Body of pancreas (tissue), 4 donors: Measurements from ENCODE around the gene PTPRA. TPM values are rescaled to one million over a fixed set of nuclear protein-coding genes. Genes with fewer than 3 reads are reported as not detected.

Experiments used
- ATAC-seq: fragments of 150-250 bp; one replicate; pipeline ENCODE4 v1.9.1; 2016
- DNase-seq, 4 donors: peaks; one replicate each; pipeline ENCODE4 v3.0.0-alpha.2; 2019
- H3K27ac ChIP-seq, 4 donors: fragments of 200-600 bp; sonication (generic); 1 replicate in 3 of 4; 2 replicates in 1 of 4; pipeline versions ENCODE4 v1.5.1 to v1.6.1; 2016 to 2019; ENCODE audit warnings: mild to moderate bottlenecking in 1 of 4, mixed read lengths in 1 of 4, moderate library complexity in 1 of 4
- H3K27me3 ChIP-seq, 2 donors: fragments of 200-600 bp; sonication (generic); one replicate each; pipeline ENCODE4 v1.6.0; 2016; ENCODE audit warnings: mild to moderate bottlenecking in 1 of 2
- H3K36me3 ChIP-seq, 2 donors: fragments of 200-600 bp; sonication (generic); replicated peaks in 1 of 2; 2 replicates each; pipeline ENCODE4 v1.5.1; 2016; ENCODE audit warnings: low read depth in 2 of 2; ENCODE audit not compliant: insufficient read depth in 1 of 2
- H3K4me1 ChIP-seq: fragments of 200-600 bp; sonication (generic); one replicate; pipeline ENCODE4 v1.6.0; 2016
- H3K4me3 ChIP-seq, 2 donors: fragments of 200-600 bp; sonication (generic); 1 replicate in 1 of 2; 2 replicates in 1 of 2; pipeline ENCODE4 v1.5.1; 2016 to 2019
- H3K9me3 ChIP-seq, 3 donors: fragments of 200-600 bp; sonication (generic); 1 replicate in 2 of 3; 2 replicates in 1 of 3; pipeline ENCODE4 v1.5.1; 2016
- CTCF ChIP-seq, 7 experiments: fragments of 450-650 bp in 4 of 7; fragments of 200-600 bp in 3 of 7; sonication (generic) in 3 of 7; IDR thresholded peaks; one replicate each; pipeline ENCODE4 v1.5.1; 2016 to 2019; ENCODE audit warnings: antibody characterized with exemption in 7 of 7
- POLR2A ChIP-seq, 3 donors: fragments of 450-650 bp; IDR thresholded peaks; one replicate each; pipeline ENCODE4 v1.6.1; 2016; ENCODE audit warnings: antibody characterized with exemption in 3 of 3, mild to moderate bottlenecking in 2 of 3
- WGBS, 2 donors: methylation state at CpG; one replicate each; pipeline ENCODE4 v1.1.5; 2017; 5-methylcytosine and 5-hydroxymethylcytosine counted together
- intact Hi-C: fragments of 100-400 bp; cut with DNase I; formaldehyde crosslinking; loops from one replicate; pipeline ENCODE4 v1.15.1; 2023
- total RNA-seq, 2 donors: library from RNA; depleted of rRNA; stranded (reverse); fragments of >200 nt; gene quantifications; one replicate each; pipeline ENCODE4 v1.1.0, GENCODE V29; 2016

PTPRA gene
- total RNA-seq, 2 donors from 2014 or later, result 22.3 to 24.1 TPM

DNA sequence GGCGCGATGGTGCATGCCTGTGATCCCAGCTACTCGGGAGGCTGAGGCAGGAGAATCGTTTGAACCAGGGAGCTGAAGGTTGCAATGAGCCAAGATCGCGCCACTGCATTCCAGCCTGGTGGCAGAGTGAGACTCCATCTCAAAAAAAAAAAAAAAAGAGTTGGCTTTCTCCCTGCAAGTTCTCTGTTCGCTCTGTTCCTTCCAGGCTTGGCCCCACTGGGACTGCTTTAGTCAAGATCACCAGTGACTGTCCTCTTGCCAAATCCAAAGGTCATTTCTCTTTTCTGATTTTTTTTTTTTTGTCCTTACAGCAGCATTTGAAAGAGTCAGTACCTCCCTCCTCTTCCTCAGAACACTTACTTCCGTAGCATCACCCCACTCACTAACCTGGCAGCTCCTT lies 159.3 kb downstream of the PTPRA start:
- ATAC-seq (no peak), DNase-seq (peak in 1 of 4 donors; percentile 26)
- Histone ChIP-seq H3K36me3 (peaks cover 0 to 23% of the 10 kb centered on the region in 2 donors), H3K27ac (no peak overlapping the region), H3K9me3 (no peaks in the 10 kb centered on the region), H3K4me1 (no peaks in the 10 kb centered on the region), H3K27me3 (no peaks in the 10 kb centered on the region), H3K4me3 (no peak overlapping the region)
- no peak for TF ChIP-seq POLR2A (IDR thresholded peaks at IDR 0.05)
- no peak for TF ChIP-seq CTCF (IDR thresholded peaks at IDR 0.05)
- intact Hi-C loops, result no loop called here
- 85 to 96% methylated on average over 8 of the region's 8 CpGs for WGBS, 2 donors

DNA sequence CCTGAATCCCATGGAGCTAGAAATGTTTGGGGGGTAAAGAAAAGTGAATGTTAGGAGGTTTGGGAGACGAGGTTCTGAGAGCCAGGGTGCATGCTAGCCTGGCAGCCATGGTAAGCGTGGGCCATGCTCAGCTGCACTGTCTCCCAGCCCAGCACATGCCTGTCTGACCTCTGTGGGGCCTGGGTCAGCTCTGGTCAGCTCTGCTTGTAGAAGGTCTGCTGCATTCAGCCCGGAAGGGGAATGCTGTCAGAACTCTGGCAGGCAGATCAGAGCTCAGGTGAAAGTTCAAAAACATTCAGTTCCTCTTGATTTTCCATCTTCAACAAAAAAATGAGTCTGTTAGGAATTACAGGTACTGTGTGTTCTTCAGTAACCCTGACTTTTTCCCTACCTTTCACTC lies 164.4 kb downstream of the PTPRA start:
- intact Hi-C loops, result no loop called here
- no peak for DNase-seq
- 89 to 90% methylated on average over 3 of the region's 3 CpGs for WGBS, 2 donors
- Histone ChIP-seq H3K36me3 (peaks cover 0 to 24% of the 10 kb centered on the region in 2 donors), H3K4me3 (no peak overlapping the region), H3K27me3 (no peaks in the 10 kb centered on the region), H3K9me3 (no peaks in the 10 kb centered on the region), H3K27ac (no peak overlapping the region), H3K4me1 (peaks cover 12% of the 10 kb centered on the region)
- ATAC-seq, result no peak
- TF ChIP-seq CTCF (IDR thresholded peaks at IDR 0.05) (no peak), POLR2A (IDR thresholded peaks at IDR 0.05) (no peak)

DNA sequence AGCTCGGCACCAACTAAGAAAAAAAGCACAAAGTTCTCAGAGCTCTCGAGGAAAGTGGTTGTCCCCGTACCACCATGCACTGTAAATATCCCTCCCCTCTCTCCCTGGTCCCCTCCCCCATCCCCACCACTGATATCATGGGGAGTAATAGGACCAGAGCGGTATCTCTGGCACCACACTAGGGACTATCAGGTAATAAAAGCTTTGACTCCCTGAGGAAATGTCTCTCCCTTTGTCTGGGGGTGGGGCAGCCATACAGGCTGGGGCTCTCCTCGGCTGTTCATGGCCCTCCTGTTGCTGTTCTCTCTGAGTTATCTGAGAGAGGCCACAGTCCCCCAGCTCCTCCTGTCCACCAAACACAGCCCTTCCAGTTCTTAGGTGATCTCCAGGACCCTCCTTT lies 165.2 kb downstream of the PTPRA start:
- H3K27me3 ChIP-seq, result no peaks in the 10 kb centered on the region
- H3K4me3 ChIP-seq, result no peak overlapping the region
- H3K27ac ChIP-seq, result no peak overlapping the region
- 78 to 80% methylated on average over 5 of the region's 5 CpGs for WGBS, 2 donors
- no peaks in the 10 kb centered on the region for H3K9me3 ChIP-seq
- DNase-seq (no peak), ATAC-seq (no peak)
- H3K36me3 ChIP-seq, result peaks cover 0 to 24% of the 10 kb centered on the region in 2 donors
- intact Hi-C loops, result no loop called here
- peaks cover 15% of the 10 kb centered on the region for H3K4me1 ChIP-seq
- TF ChIP-seq CTCF (IDR thresholded peaks at IDR 0.05) (no peak), POLR2A (IDR thresholded peaks at IDR 0.05) (no peak)

DNA sequence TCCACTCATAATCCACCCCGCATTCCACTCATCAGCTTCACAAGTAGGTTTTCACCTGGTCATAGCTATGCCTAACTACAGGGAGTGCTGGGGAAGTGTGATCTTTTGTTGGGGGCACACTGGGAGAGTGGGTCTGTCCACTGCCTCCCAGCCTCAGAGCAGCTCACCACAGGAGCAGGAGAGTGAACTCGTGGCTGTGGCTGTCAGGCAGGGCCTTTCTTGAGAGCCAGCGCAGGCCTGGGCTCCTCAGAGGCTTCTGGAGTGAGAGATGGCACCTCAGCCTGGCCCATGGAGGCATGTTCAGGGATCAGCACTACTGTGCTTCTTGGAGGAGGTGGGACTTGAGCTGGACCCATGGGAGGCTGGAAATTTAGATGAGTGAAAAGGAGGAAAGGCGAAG lies 166.1 kb downstream of the PTPRA start:
- intact Hi-C loops, result no loop called here
- no peak for ATAC-seq
- 90% methylated on average over 4 of the region's 4 CpGs for WGBS, 2 donors
- DNase-seq, result no peak
- peaks cover 15% of the 10 kb centered on the region for H3K4me1 ChIP-seq
- TF ChIP-seq POLR2A (IDR thresholded peaks at IDR 0.05), result no peak
- TF ChIP-seq CTCF (IDR thresholded peaks at IDR 0.05), result no peak
- no peak overlapping the region for H3K27ac ChIP-seq
- no peak overlapping the region for H3K4me3 ChIP-seq
- no peaks in the 10 kb centered on the region for H3K9me3 ChIP-seq
- peaks cover 0 to 24% of the 10 kb centered on the region in 2 donors for H3K36me3 ChIP-seq
- H3K27me3 ChIP-seq, result no peaks in the 10 kb centered on the region

DNA sequence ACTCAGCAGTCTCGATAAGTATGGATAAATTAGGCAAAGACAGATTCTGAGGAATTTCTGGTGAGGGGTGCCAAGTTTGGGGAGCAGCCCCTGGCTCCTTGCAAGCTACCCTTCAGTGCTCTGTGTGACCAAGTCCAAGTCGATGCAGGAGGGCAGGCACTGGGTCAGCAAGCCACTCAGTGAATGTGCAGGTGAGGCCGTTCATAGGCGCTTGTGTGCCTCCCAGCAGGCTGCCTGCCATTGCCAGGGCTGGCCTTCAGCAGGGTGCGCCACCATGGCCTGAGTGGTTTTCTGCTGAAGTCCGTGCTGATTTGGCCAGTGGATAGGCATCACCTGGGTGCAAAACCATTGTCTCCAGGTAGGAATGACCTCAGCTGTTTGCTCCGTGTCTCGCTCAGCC lies 166.8 kb downstream of the PTPRA start:
- no peaks in the 10 kb centered on the region for H3K27me3 ChIP-seq
- ATAC-seq, result no peak
- peaks cover 0 to 24% of the 10 kb centered on the region in 2 donors for H3K36me3 ChIP-seq
- 86 to 91% methylated on average over 7 to 8 of the region's 8 CpGs for WGBS, 2 donors
- TF ChIP-seq POLR2A (IDR thresholded peaks at IDR 0.05) (no peak), CTCF (IDR thresholded peaks at IDR 0.05) (no peak)
- no peak for DNase-seq
- no peak overlapping the region for H3K4me3 ChIP-seq
- H3K9me3 ChIP-seq, result no peaks in the 10 kb centered on the region
- peaks cover 15% of the 10 kb centered on the region for H3K4me1 ChIP-seq
- intact Hi-C loops, result no loop called here
- H3K27ac ChIP-seq, result no peak overlapping the region
